ENCODE results near the gene CEP95.

DNA sequence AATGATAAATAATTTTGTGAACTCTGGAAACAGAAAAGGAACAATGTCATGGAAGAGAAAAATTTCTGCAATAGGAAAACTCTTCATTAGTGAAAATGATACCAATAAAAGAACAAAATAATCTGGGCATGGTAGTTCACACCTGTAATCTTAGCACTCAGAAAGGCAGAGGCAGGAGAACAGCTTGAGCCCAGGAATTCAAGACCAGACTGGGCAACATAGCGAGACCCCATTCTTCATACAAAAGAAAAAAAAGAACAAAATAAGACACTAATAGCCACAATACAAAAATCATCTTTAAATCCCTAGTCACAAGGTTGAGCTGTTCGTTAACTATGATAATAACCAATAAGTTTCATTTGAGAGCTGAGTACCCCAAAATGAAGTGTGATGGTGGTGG lies 18.5 kb upstream of the CEP95 start:
- TF ChIP-seq, protein P1, sequence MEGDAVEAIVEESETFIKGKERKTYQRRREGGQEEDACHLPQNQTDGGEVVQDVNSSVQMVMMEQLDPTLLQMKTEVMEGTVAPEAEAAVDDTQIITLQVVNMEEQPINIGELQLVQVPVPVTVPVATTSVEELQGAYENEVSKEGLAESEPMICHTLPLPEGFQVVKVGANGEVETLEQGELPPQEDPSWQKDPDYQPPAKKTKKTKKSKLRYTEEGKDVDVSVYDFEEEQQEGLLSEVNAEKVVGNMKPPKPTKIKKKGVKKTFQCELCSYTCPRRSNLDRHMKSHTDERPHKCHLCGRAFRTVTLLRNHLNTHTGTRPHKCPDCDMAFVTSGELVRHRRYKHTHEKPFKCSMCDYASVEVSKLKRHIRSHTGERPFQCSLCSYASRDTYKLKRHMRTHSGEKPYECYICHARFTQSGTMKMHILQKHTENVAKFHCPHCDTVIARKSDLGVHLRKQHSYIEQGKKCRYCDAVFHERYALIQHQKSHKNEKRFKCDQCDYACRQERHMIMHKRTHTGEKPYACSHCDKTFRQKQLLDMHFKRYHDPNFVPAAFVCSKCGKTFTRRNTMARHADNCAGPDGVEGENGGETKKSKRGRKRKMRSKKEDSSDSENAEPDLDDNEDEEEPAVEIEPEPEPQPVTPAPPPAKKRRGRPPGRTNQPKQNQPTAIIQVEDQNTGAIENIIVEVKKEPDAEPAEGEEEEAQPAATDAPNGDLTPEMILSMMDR (conservative IDR thresholded peaks at IDR 0.05 in 1 of 2, IDR thresholded peaks at IDR 0.05 in 1 of 2; ENCODE audit: low read depth in 1 of 2, low read length in 2 of 2): no peak
- no peak for TF ChIP-seq EZH2 (IDR thresholded peaks at IDR 0.05; ENCODE audit: low read length, missing control alignments)
